ENCODE results near the gene SLC9A9. TPM values are rescaled to one million over a fixed set of nuclear protein-coding genes. Genes with fewer than 3 reads are reported as not detected.

The SLC9A9 gene
- total RNA-seq, 1 experiment from 2014 or later = 1.4 TPM

DNA sequence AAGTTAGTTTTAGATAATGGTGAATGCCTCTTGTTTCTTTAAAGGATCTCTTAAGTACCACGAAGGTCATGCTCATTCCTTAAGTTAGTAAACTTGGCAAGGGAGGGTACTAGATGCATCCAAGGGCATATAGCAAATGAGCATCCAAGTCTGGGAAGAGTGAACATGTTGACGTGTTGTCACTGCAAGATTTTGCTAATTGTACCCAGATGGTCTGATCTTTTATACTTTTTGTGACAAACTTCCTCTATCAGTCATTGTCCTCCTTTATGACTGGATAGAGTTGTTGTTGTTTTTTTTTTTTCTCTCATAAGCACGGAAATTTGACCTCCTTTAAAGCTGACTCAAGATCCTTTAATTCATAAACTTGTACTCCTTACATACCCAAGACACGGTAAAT lies 607.4 kb downstream of the SLC9A9 start:
- no peak overlapping the region for H3K4me3 ChIP-seq (ENCODE audit: low read depth, low read length, poor library complexity, severe bottlenecking)
- H3K4me1 ChIP-seq (ENCODE audit: insufficient read depth, low read length, poor library complexity, severe bottlenecking) = no peaks in the 10 kb centered on the region
- no peaks in the 10 kb centered on the region for H3K9me3 ChIP-seq (ENCODE audit: low read depth, low read length, poor library complexity, severe bottlenecking)
- ChIA-PET POLR2A (ENCODE audit: low non-redundant PET) (no interaction called here), CTCF (no interaction called here)
- no peak for DNase-seq (ENCODE audit: low spot score)
- H3K27ac ChIP-seq (ENCODE audit: low read depth, low read length, poor library complexity, severe bottlenecking) = no peak overlapping the region
- no peaks in the 10 kb centered on the region for H3K36me3 ChIP-seq (ENCODE audit: insufficient read depth, low read length, poor library complexity, severe bottlenecking)
- TF ChIP-seq EZH2 (IDR thresholded peaks at IDR 0.05; ENCODE audit: borderline replicate concordance, low read depth, low read length, poor library complexity, severe bottlenecking) = no peak
- intact Hi-C loops (cut with micrococcal nuclease; ENCODE audit: unreplicated experiment) = no loop called here
- H3K27me3 ChIP-seq (replicated peaks; ENCODE audit: insufficient read depth, low read depth, low read length, poor library complexity) = no peaks in the 10 kb centered on the region
- BruUV-seq (replicated peaks) = no TSS peak

DNA sequence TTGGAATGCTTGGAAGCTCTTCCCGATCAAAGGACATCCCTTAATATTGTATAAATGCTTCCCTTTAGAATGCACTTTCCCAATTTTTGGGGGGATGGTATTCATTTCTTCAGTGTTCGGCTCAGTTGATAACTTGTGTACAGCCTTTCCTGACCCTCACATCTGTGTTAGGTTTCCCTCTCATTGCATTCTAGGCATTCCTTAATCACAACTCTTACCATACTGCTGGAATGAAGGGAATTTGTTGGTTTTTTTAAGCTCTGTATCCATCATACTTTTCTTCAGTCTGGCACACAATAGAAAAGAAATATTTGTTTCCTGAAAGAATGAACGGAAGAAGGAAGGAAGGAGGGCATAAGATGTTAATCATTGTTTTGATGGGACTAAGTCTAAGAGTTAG lies 609.2 kb downstream of the SLC9A9 start:
- H3K36me3 ChIP-seq (ENCODE audit: insufficient read depth, low read length, poor library complexity, severe bottlenecking) = no peaks in the 10 kb centered on the region
- no TSS peak for BruUV-seq (replicated peaks)
- H3K4me1 ChIP-seq (ENCODE audit: insufficient read depth, low read length, poor library complexity, severe bottlenecking) = no peaks in the 10 kb centered on the region
- no peak overlapping the region for H3K4me3 ChIP-seq (ENCODE audit: low read depth, low read length, poor library complexity, severe bottlenecking)
- ChIA-PET CTCF (no interaction called here), POLR2A (ENCODE audit: low non-redundant PET) (no interaction called here)
- H3K9me3 ChIP-seq (ENCODE audit: low read depth, low read length, poor library complexity, severe bottlenecking) = no peaks in the 10 kb centered on the region
- TF ChIP-seq, protein P1, sequence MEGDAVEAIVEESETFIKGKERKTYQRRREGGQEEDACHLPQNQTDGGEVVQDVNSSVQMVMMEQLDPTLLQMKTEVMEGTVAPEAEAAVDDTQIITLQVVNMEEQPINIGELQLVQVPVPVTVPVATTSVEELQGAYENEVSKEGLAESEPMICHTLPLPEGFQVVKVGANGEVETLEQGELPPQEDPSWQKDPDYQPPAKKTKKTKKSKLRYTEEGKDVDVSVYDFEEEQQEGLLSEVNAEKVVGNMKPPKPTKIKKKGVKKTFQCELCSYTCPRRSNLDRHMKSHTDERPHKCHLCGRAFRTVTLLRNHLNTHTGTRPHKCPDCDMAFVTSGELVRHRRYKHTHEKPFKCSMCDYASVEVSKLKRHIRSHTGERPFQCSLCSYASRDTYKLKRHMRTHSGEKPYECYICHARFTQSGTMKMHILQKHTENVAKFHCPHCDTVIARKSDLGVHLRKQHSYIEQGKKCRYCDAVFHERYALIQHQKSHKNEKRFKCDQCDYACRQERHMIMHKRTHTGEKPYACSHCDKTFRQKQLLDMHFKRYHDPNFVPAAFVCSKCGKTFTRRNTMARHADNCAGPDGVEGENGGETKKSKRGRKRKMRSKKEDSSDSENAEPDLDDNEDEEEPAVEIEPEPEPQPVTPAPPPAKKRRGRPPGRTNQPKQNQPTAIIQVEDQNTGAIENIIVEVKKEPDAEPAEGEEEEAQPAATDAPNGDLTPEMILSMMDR (conservative IDR thresholded peaks at IDR 0.05; ENCODE audit: low read depth, low read length) = no peak
- no peak for TF ChIP-seq EZH2 (IDR thresholded peaks at IDR 0.05; ENCODE audit: borderline replicate concordance, low read depth, low read length, poor library complexity, severe bottlenecking)
- intact Hi-C loops (cut with micrococcal nuclease; ENCODE audit: unreplicated experiment) = no loop called here
- no peaks in the 10 kb centered on the region for H3K27me3 ChIP-seq (replicated peaks; ENCODE audit: insufficient read depth, low read depth, low read length, poor library complexity)
- DNase-seq (ENCODE audit: low spot score) = no peak
- H3K27ac ChIP-seq (ENCODE audit: low read depth, low read length, poor library complexity, severe bottlenecking) = no peak overlapping the region

DNA sequence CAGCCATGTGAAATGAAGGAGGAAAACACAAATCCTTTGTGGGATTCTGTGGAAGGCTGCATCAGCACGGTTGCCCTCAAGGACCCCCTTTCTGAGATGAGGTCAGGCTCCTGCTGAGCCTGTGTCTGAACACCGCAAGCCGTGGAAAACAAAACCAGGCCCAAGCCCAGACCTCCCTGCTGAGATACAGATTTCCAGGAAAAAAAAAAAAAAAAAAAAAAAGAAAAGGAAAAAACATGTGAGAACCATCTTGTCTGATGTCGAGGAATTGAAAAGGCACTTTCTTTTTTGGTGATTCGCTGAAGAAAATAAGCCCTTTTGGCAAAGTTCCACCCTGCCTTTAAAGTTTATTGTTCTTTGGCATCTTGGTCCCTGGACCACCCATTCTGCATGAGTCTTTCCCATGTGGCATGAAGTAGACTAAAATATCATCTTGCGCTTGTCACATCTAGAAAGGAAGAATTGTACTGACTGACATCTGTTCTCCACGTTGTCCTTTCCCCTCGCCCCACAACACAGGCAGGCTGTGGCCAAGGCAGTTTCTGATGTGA lies 611.1 kb downstream of the SLC9A9 start:
- ChIA-PET CTCF (no interaction called here), POLR2A (ENCODE audit: low non-redundant PET) (no interaction called here)
- Histone ChIP-seq H3K4me3 (ENCODE audit: low read depth, low read length, poor library complexity, severe bottlenecking) (no peak overlapping the region), H3K27ac (ENCODE audit: low read depth, low read length, poor library complexity, severe bottlenecking) (no peak overlapping the region), H3K36me3 (ENCODE audit: insufficient read depth, low read length, poor library complexity, severe bottlenecking) (no peaks in the 10 kb centered on the region), H3K9me3 (ENCODE audit: low read depth, low read length, poor library complexity, severe bottlenecking) (no peaks in the 10 kb centered on the region), H3K4me1 (ENCODE audit: insufficient read depth, low read length, poor library complexity, severe bottlenecking) (no peaks in the 10 kb centered on the region), H3K27me3 (replicated peaks; ENCODE audit: insufficient read depth, low read depth, low read length, poor library complexity) (no peaks in the 10 kb centered on the region)
- DNase-seq (ENCODE audit: low spot score) = no peak
- no TSS peak for BruUV-seq (replicated peaks)
- intact Hi-C loops (cut with micrococcal nuclease; ENCODE audit: unreplicated experiment) = no loop called here
- TF ChIP-seq, protein P1 (conservative IDR thresholded peaks at IDR 0.05; ENCODE audit: low read depth, low read length) = no peak
- TF ChIP-seq EZH2 (IDR thresholded peaks at IDR 0.05; ENCODE audit: borderline replicate concordance, low read depth, low read length, poor library complexity, severe bottlenecking) = no peak

DNA sequence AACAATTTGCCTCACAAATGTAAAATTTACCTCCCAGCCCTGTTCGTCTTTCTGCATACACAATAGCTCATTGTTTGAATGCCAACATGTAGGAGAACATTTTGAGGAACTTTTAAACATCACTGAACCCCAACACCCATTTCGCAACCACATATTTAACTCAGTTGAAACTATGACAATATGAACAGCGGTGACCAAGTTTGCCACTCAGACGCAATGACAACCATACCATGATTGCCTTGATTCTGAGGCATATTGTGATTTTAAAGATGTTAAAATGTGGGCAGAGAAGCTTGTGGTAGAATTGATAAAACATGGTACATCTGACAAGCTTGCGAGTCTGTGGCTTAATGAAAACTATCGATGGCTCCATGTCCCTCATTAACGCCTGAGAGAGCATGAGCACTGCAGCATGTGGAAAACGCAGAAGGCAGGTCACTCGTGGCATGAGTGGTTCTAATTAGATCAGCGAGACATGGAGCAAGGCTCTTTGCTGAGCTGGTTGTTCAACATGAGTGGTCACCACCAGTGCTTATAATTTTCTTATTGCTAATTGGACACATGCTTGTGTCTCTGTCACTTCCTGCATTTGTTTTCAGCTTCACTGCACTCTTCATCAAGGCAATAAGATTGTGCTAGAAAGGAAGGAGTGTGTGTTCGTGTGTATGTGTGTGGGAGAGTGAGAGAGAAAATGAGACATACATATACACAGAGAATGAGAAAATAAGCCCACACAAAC lies 611.9 kb downstream of the SLC9A9 start:
- Histone ChIP-seq H3K36me3 (ENCODE audit: insufficient read depth, low read length, poor library complexity, severe bottlenecking) (no peaks in the 10 kb centered on the region), H3K9me3 (ENCODE audit: low read depth, low read length, poor library complexity, severe bottlenecking) (no peaks in the 10 kb centered on the region), H3K4me3 (ENCODE audit: low read depth, low read length, poor library complexity, severe bottlenecking) (no peak overlapping the region), H3K27ac (ENCODE audit: low read depth, low read length, poor library complexity, severe bottlenecking) (no peak overlapping the region), H3K4me1 (ENCODE audit: insufficient read depth, low read length, poor library complexity, severe bottlenecking) (no peaks in the 10 kb centered on the region), H3K27me3 (replicated peaks; ENCODE audit: insufficient read depth, low read depth, low read length, poor library complexity) (no peaks in the 10 kb centered on the region)
- ChIA-PET POLR2A (ENCODE audit: low non-redundant PET) (no interaction called here), CTCF (no interaction called here)
- BruUV-seq (replicated peaks) = no TSS peak
- intact Hi-C loops (cut with micrococcal nuclease; ENCODE audit: unreplicated experiment) = no loop called here
- TF ChIP-seq EZH2 (IDR thresholded peaks at IDR 0.05; ENCODE audit: borderline replicate concordance, low read depth, low read length, poor library complexity, severe bottlenecking) = no peak
- TF ChIP-seq, protein P1 (conservative IDR thresholded peaks at IDR 0.05; ENCODE audit: low read depth, low read length) = no peak
- no peak for DNase-seq (ENCODE audit: low spot score)
